Adrenal gland (tissue), 12 donors: ENCODE data around the gene MYCBPAP. TPM values are rescaled to one million over a fixed set of nuclear protein-coding genes. Genes with fewer than 3 reads are reported as not detected.

Experiments used
- DNase-seq, 7 donors: peaks; one replicate each; pipeline ENCODE4 v3.0.0-alpha.2; 2019 to 2020
- H3K27ac ChIP-seq, 5 donors: fragments of 200-600 bp; sonication (generic) in 4 of 5; 1 replicate in 3 of 5; 2 replicates in 2 of 5; pipeline versions ENCODE4 v1.5.1 to v1.8.0; 2016 to 2020; ENCODE audit warnings: mild to moderate bottlenecking in 1 of 5
- H3K27me3 ChIP-seq: fragments of 200-600 bp; 2 replicates; pipeline ENCODE4 v1.8.0; 2021
- H3K36me3 ChIP-seq, 2 donors: fragments of 200-600 bp; replicated peaks in 1 of 2; 1 replicate in 1 of 2; 2 replicates in 1 of 2; pipeline versions ENCODE4 v1.5.1 to v1.8.0; 2018 to 2022
- H3K4me1 ChIP-seq, 2 donors: fragments of 200-600 bp; replicated peaks in 1 of 2; 1 replicate in 1 of 2; 2 replicates in 1 of 2; pipeline versions ENCODE4 v1.5.1 to v1.8.0; 2018 to 2021
- H3K4me3 ChIP-seq, 4 donors: fragments of 200-600 bp; sonication (generic) in 3 of 4; one replicate each; pipeline ENCODE4 v1.5.1; 2016 to 2018
- H3K9me3 ChIP-seq, 3 donors: fragments of 200-600 bp; sonication (generic) in 1 of 3; replicated peaks in 1 of 3; 1 replicate in 2 of 3; 2 replicates in 1 of 3; pipeline versions ENCODE4 v1.5.1 to v1.8.0; 2016 to 2021
- CTCF ChIP-seq, 6 experiments: fragments of 450-650 bp in 4 of 6; fragments of 200-600 bp in 2 of 6; sonication (generic) in 1 of 6; IDR thresholded peaks; 1 replicate in 5 of 6; 2 replicates in 1 of 6; pipeline versions ENCODE4 v1.5.1 to v1.8.0; 2016 to 2021; ENCODE audit warnings: antibody characterized with exemption in 6 of 6, mild to moderate bottlenecking in 2 of 6, moderate library complexity in 1 of 6
- POLR2A ChIP-seq, 2 donors: fragments of 450-650 bp; IDR thresholded peaks; one replicate each; pipeline ENCODE4 v1.6.1; 2017; ENCODE audit warnings: antibody characterized with exemption in 2 of 2, mild to moderate bottlenecking in 2 of 2, moderate library complexity in 1 of 2
- WGBS, 4 donors: extraction: QIAGEN DNeasy Blood & Tissue Kit in 2 of 4; methylation state at CpG; one replicate each; pipeline versions ENCODE4 v1.1.5 to v1.1.7; 2013 to 2017; 5-methylcytosine and 5-hydroxymethylcytosine counted together
- intact Hi-C, 2 donors: fragments of 100-400 bp; cut with DNase I; formaldehyde crosslinking; loops; one replicate each; pipeline versions ENCODE4 v1.14.1 to v1.15.0; 2022 to 2023
- polyA plus RNA-seq, 3 donors: library from polyadenylated mRNA; stranded (reverse); fragments of 200-250 nt in 2 of 3; fragments of 350-450 nt in 1 of 3; fragmentation: Illumina TruSeq in 1 of 3; extraction: RNeasy Lipid Tissue Mini Kit (QIAGEN cat#74804) in 1 of 3; gene quantifications; one replicate each; pipeline ENCODE4 v1.2.3, GENCODE V29; 2013 to 2014
- total RNA-seq, 9 donors: library from RNA; depleted of rRNA in 4 of 9; stranded (reverse); fragments of >200 nt in 4 of 9; fragments of 120-200 nt in 1 of 9; fragmentation: NEBNext Ultra II Directional in 1 of 9; extraction: Animal tissue kit (Norgen Biotek cat#: 25700) in 1 of 9; gene quantifications; one replicate each; pipeline versions ENCODE4 v1.1.0 to v1.2.4, GENCODE V29; 2013 to 2023
- donor health status: healthy with polysubstance abuse.
- donor health status: Bipolar disorder and iron deficiency.
- donor health status: DM: yes; HTN: yes; CAD: no.
- donor health status: DM: no; HTN: no; CAD: no.
- donor health status: DM: no; HTN: no; CAD: no.
- donor health status: DM: yes; HTN: yes; CAD: no.

Gene MYCBPAP
- total and polyA plus RNA-seq, 12 donors = 0.12 to 8.9 (median 2.3) TPM; not detected in 1

DNA sequence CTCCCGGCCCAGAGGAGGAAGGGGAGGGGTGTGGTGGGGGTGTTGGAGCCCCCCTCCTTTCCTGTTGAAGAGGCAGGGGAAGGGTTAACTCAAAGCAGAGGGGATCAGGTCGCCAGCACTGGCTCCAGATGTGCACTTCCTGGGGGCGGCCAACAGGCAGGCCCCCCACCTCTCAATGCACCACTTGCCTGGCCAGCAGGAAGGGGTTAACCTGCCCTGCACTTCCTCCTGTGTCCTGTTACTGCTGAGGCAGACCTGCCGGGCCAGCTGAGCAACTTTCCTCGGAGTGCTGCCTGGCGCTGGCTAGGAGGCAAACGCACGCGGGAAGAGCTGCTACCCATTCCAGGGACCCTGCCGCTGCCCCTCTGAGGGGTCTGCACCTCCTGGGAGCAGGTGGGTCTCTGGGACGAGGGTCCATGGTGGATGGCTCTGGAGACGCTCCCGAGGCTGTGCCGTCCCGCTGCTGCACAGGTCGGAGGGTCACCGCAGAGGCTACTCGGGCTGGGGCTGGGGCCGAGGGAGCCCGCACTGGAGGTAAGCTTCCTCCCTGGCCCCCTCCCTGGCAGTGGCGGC is 24.3 kb downstream of the MYCBPAP start, which contains the start of gene EPN3:
EPN3 (plus strand) TSS at position 284 of the 573 bp plus-strand sequence. CDS start 3,822 bp downstream, outside the sequence.
- TF ChIP-seq POLR2A (IDR thresholded peaks at IDR 0.05) = no peak
- TF ChIP-seq CTCF (IDR thresholded peaks at IDR 0.05) = no peak
- Histone ChIP-seq H3K9me3 (no peaks in the 10 kb centered on the region), H3K27ac (peak within 1 kb of the TSS in 3 of 5 donors; percentile 84 to 89 (median 88)), H3K27me3 (no peaks in the 10 kb centered on the region), H3K4me3 (peak within 1 kb of the TSS in 1 of 4 donors; percentile 47), H3K4me1 (peaks cover 27 to 38% of the 10 kb centered on the region in 2 donors), H3K36me3 (no peaks in the 10 kb centered on the region)
- DNase-seq = peak in 3 of 7 donors; percentile 46 to 59 (median 48)
- 1 to 17% (median 4%) methylated on average over 4 to 21 of the region's 21 CpGs for WGBS, 4 donors
- intact Hi-C loops = no loop called here

DNA sequence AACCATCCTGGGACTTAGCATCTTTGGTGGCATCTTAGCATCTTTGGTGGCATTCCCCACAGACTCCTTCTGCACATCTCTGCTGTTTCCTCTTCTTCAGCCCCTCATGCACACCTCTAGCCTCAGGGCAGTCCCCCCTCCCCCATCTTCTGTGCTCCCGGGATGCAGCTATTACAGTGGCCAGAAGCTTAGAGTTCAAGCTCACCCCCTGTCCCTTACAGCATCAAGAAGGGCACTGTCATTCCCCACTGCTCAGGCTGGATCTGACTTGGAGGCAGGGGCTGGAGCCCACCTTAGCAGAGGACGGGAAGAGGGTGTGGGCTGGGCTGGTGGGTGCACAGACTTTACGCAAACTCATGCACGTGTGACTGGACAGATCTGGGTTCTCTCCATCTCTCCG is 24.9 kb downstream of the MYCBPAP start:
- Histone ChIP-seq H3K36me3 (no peaks in the 10 kb centered on the region), H3K4me1 (peaks cover 29 to 38% of the 10 kb centered on the region in 2 donors), H3K27ac (peak overlapping the region in 3 of 5 donors; percentile 84 to 89 (median 88)), H3K9me3 (no peaks in the 10 kb centered on the region), H3K27me3 (no peaks in the 10 kb centered on the region), H3K4me3 (peak overlapping the region in 1 of 4 donors; percentile 47)
- DNase-seq = no peak
- 11 to 35% (median 14%) methylated on average over 5 of the region's 5 CpGs for WGBS, 4 donors
- TF ChIP-seq CTCF (IDR thresholded peaks at IDR 0.05) (no peak), POLR2A (IDR thresholded peaks at IDR 0.05) (no peak)
- intact Hi-C loops = no loop called here

DNA sequence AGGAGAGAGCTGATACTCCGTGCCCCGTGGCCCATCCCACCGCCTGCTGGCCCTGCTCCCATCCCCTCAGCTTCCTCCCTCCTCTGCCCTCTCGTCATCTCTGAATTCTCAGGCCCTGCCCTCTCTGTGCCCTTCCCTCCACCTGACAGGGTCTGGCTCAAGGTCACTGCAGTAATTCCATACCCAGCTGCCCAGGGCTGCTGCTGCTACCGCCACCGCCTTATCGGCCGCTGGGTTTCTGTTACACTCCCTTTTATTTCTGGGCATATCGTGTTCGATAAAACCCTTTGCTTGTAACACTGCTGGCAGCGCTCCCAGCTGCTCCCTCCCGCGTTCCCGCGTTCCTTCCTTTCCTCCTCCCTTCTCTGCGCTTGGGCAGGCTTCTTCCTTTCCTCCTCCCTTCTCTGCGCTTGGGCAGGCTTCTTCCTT is 25.5 kb downstream of the MYCBPAP start:
- no peak for TF ChIP-seq POLR2A (IDR thresholded peaks at IDR 0.05)
- TF ChIP-seq CTCF (IDR thresholded peaks at IDR 0.05) = no peak
- 0 to 1% (median 1%) methylated on average over 17 of the region's 17 CpGs for WGBS, 4 donors
- Histone ChIP-seq H3K36me3 (no peaks in the 10 kb centered on the region), H3K9me3 (no peaks in the 10 kb centered on the region), H3K4me1 (peaks cover 35 to 38% of the 10 kb centered on the region in 2 donors), H3K27me3 (no peaks in the 10 kb centered on the region), H3K4me3 (peak overlapping the region in 1 of 4 donors; percentile 47), H3K27ac (peak overlapping the region; percentile 45 to 89 (median 84))
- DNase-seq = peak; percentile 76 to 92 (median 89)
- intact Hi-C loops = no loop called here

DNA sequence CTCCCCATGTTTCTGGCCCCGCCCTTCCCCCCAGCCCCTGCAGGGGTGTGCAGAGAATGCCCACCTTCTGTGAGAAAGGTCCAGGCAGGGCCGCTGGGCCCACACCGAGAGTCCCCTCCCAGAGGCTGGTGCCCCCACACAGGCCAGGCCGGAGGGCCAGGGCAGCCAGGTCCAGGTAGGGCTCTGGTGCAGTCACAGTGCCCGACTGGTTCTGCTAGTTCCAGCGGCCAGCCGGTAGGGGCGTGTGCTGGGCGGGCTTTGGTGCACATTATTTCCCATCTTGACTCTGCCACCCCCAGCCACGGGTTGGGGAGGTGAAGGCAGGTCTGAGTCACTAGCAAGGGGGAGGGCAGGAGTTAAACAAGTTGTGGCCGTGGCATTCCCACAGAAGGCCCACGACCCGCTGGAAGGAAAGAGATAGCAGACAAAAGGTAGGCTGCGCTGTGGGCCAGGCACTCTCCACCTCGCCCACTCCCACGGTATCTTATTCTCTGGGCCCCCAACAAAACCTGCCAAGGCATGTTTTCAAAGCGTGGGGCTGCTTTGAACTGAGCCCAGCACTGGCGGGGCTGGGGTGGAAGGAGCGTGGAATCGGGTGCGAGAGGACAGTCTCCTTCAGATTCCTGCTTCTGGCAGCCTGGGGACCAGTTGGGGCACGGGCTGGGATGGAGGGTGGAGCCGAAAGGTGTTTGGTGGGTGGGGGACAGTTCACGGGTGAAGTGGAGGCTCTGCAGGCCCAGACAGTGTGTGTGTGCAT is 26.2 kb downstream of the MYCBPAP start:
- peak; percentile 19 to 59 (median 52) for TF ChIP-seq CTCF (IDR thresholded peaks at IDR 0.05)
- peak in 1 of 2 donors; percentile 71 for TF ChIP-seq POLR2A (IDR thresholded peaks at IDR 0.05)
- Histone ChIP-seq H3K9me3 (no peaks in the 10 kb centered on the region), H3K36me3 (peaks cover 0 to 1% of the 10 kb centered on the region in 2 donors), H3K4me1 (peaks cover 35 to 38% of the 10 kb centered on the region in 2 donors), H3K4me3 (peak overlapping the region in 1 of 4 donors; percentile 47), H3K27ac (peak overlapping the region; percentile 45 to 89 (median 84)), H3K27me3 (no peaks in the 10 kb centered on the region)
- 33 to 52% (median 45%) methylated on average over 14 to 24 of the region's 24 CpGs for WGBS, 4 donors
- intact Hi-C loops = no loop called here
- peak; percentile 74 to 87 (median 83) for DNase-seq
